H1 (cell line): ENCODE data around the gene CSRP1. TPM values are rescaled to one million over a fixed set of nuclear protein-coding genes. Genes with fewer than 3 reads are reported as not detected.

ENCODE experiments used
- polyA plus RNA-seq, 7 experiments: library from polyadenylated mRNA; depleted of rRNA in 3 of 7; stranded (reverse) in 5 of 7; unstranded in 2 of 7; fragments of >200 nt in 5 of 7; fragments of 200-250 nt in 2 of 7; gene quantifications; 1 replicate in 5 of 7; 2 replicates in 1 of 7; 4 replicates in 1 of 7; pipeline versions ENCODE4 v1.2.1 to v1.2.3, GENCODE V29; 2011 to 2013; ENCODE audit warnings: missing spikeins in 2 of 7, mixed read lengths in 2 of 7
- total RNA-seq: library from RNA; stranded (reverse); fragmentation: NEBNext Ultra II Directional; extraction: Animal tissue kit (Norgen Biotek cat#: 25700); gene quantifications from 2 replicates; pipeline ENCODE4 v1.2.1, GENCODE V29; 2021
- TF ChIP-seq, protein P1 (sequence below): fragments of 300-600 bp; sonication (generic); IDR thresholded peaks from 2 replicates; pipeline ENCODE4 v1.7.1; 2012; ENCODE audit warnings: low read length, moderate library complexity, mild to moderate bottlenecking, inconsistent platforms; ENCODE audit not compliant: insufficient replicate concordance

CSRP1 gene
- total and polyA plus RNA-seq, 2 of the 8 experiments (the other 6 are each of a cell fraction or from before 2014, with no cell fraction given), result 14.2 to 22.3 TPM

DNA sequence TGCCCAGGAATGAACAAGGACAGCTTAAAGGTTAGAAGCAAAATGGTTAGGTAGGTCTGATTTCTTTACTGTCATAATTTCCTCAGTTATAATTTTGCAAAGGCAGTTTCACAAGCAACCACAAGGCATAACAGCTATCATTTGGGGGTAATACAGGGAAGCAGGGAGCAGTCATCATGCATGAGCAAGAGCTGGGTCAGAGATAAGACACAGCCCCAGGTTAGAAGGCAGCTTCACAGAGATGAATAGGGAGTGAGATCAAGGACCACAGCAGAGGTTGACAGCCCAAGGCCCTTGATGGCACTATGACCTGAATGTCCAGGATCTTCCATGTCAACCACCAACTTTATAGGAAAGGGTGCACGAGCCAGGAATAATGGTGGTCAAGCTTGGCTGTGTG, 9.0 kb upstream of the CSRP1 start (continued):
- TF ChIP-seq, protein P1, sequence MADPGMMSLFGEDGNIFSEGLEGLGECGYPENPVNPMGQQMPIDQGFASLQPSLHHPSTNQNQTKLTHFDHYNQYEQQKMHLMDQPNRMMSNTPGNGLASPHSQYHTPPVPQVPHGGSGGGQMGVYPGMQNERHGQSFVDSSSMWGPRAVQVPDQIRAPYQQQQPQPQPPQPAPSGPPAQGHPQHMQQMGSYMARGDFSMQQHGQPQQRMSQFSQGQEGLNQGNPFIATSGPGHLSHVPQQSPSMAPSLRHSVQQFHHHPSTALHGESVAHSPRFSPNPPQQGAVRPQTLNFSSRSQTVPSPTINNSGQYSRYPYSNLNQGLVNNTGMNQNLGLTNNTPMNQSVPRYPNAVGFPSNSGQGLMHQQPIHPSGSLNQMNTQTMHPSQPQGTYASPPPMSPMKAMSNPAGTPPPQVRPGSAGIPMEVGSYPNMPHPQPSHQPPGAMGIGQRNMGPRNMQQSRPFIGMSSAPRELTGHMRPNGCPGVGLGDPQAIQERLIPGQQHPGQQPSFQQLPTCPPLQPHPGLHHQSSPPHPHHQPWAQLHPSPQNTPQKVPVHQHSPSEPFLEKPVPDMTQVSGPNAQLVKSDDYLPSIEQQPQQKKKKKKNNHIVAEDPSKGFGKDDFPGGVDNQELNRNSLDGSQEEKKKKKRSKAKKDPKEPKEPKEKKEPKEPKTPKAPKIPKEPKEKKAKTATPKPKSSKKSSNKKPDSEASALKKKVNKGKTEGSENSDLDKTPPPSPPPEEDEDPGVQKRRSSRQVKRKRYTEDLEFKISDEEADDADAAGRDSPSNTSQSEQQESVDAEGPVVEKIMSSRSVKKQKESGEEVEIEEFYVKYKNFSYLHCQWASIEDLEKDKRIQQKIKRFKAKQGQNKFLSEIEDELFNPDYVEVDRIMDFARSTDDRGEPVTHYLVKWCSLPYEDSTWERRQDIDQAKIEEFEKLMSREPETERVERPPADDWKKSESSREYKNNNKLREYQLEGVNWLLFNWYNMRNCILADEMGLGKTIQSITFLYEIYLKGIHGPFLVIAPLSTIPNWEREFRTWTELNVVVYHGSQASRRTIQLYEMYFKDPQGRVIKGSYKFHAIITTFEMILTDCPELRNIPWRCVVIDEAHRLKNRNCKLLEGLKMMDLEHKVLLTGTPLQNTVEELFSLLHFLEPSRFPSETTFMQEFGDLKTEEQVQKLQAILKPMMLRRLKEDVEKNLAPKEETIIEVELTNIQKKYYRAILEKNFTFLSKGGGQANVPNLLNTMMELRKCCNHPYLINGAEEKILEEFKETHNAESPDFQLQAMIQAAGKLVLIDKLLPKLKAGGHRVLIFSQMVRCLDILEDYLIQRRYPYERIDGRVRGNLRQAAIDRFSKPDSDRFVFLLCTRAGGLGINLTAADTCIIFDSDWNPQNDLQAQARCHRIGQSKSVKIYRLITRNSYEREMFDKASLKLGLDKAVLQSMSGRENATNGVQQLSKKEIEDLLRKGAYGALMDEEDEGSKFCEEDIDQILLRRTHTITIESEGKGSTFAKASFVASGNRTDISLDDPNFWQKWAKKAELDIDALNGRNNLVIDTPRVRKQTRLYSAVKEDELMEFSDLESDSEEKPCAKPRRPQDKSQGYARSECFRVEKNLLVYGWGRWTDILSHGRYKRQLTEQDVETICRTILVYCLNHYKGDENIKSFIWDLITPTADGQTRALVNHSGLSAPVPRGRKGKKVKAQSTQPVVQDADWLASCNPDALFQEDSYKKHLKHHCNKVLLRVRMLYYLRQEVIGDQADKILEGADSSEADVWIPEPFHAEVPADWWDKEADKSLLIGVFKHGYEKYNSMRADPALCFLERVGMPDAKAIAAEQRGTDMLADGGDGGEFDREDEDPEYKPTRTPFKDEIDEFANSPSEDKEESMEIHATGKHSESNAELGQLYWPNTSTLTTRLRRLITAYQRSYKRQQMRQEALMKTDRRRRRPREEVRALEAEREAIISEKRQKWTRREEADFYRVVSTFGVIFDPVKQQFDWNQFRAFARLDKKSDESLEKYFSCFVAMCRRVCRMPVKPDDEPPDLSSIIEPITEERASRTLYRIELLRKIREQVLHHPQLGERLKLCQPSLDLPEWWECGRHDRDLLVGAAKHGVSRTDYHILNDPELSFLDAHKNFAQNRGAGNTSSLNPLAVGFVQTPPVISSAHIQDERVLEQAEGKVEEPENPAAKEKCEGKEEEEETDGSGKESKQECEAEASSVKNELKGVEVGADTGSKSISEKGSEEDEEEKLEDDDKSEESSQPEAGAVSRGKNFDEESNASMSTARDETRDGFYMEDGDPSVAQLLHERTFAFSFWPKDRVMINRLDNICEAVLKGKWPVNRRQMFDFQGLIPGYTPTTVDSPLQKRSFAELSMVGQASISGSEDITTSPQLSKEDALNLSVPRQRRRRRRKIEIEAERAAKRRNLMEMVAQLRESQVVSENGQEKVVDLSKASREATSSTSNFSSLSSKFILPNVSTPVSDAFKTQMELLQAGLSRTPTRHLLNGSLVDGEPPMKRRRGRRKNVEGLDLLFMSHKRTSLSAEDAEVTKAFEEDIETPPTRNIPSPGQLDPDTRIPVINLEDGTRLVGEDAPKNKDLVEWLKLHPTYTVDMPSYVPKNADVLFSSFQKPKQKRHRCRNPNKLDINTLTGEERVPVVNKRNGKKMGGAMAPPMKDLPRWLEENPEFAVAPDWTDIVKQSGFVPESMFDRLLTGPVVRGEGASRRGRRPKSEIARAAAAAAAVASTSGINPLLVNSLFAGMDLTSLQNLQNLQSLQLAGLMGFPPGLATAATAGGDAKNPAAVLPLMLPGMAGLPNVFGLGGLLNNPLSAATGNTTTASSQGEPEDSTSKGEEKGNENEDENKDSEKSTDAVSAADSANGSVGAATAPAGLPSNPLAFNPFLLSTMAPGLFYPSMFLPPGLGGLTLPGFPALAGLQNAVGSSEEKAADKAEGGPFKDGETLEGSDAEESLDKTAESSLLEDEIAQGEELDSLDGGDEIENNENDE, result no peak
- TF ChIP-seq, all 59 proteins: peak for 0
